Activated T-helper 17 cell treated with anti-CD3 and anti-CD28 coated beads, Interleukin-2, amount 50 U/mL, for 72 hours (primary cell): ENCODE measurements around the gene FOXD4L4. TPM values are rescaled to one million over a fixed set of nuclear protein-coding genes. Genes with fewer than 3 reads are reported as not detected.
"Not testable (repeated sequence)": the region's sequence is repeated elsewhere in the genome, so short reads cannot be mapped to it uniquely, and the experiment has no call there.

Source experiments
- ATAC-seq: fragments of 150-1000 bp; cut with Tn5 transposase; replicated peaks from 2 replicates; pipeline ENCODE4 v1.10.0; 2021; ENCODE audit warnings: mild to moderate bottlenecking, moderate library complexity
- H3K27ac Mint-ChIP-seq: one replicate; pipeline ENCODE4 v1.8.0; 2022; ENCODE audit warnings: mixed read lengths
- H3K27me3 Mint-ChIP-seq: one replicate; pipeline ENCODE4 v1.8.0; 2022; ENCODE audit warnings: mixed read lengths
- H3K36me3 Mint-ChIP-seq: one replicate; pipeline ENCODE4 v1.8.0; 2022; ENCODE audit warnings: low read depth, mild to moderate bottlenecking, mixed read lengths
- H3K4me1 Mint-ChIP-seq: one replicate; pipeline ENCODE4 v1.8.0; 2022; ENCODE audit warnings: mixed read lengths
- H3K4me3 Mint-ChIP-seq: one replicate; pipeline ENCODE4 v1.8.0; 2022; ENCODE audit warnings: mild to moderate bottlenecking, mixed read lengths
- H3K9me3 Mint-ChIP-seq: one replicate; pipeline ENCODE4 v1.8.0; 2022; ENCODE audit warnings: mixed read lengths
- total RNA-seq, 2 donors: library from RNA; stranded (reverse); gene quantifications; one replicate each; pipeline ENCODE4 v1.2.3, GENCODE V29; 2022

The FOXD4L4 gene
- total RNA-seq, result under 1 TPM; 0.15 to 0.24 TPM

DNA sequence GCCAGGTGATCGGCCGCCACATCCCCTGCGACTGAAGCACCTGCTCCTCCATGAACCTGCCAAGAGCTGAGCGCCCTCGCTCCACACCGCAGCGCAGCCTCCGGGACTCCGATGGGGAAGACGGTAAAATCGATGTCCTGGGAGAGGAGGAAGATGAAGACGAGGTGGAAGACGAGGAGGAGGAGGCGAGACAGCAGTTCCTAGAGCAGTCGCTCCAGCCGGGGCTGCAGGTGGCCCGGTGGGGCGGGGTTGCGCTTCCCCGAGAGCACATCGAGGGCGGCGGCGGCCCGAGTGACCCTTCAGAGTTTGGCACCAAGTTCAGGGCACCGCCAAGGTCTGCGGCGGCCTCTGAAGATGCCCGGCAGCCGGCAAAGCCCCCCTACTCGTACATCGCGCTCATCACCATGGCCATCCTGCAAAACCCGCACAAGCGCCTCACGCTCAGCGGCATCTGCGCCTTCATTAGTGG, at the start of gene FOXD4L4:
TSS of gene FOXD4L4 (plus strand) at position 51 of the 469 bp plus-strand sequence. CDS start at position 51, 0 bp downstream.
- not testable (repeated sequence) for H3K4me1 Mint-ChIP-seq, H3K4me3 Mint-ChIP-seq, H3K9me3 Mint-ChIP-seq, H3K36me3 Mint-ChIP-seq, H3K27me3 Mint-ChIP-seq, ATAC-seq, H3K27ac Mint-ChIP-seq

DNA sequence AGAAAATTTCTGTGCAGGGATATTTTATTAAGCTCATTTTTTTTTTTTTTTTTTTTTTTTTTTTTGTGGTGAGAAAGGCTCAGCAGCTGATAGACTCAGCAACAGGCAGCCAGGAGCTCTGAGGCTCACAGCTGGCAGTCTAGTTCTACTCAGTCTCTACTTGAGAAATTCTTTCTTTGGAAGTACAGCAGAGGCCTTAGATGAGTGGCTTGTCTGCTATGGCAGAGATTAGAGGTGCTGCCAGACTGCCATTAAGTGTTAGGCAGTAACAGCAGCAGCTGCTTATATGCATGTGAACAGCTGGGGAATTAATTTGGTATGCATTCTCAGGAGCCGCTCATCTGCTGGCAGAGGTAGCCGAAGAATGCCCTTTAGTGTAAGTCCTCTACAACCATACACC, 33.4 kb upstream of the FOXD4L4 start:
- ATAC-seq, H3K4me3 Mint-ChIP-seq, H3K4me1 Mint-ChIP-seq, H3K9me3 Mint-ChIP-seq, H3K27ac Mint-ChIP-seq, H3K27me3 Mint-ChIP-seq, H3K36me3 Mint-ChIP-seq: not testable (repeated sequence)

DNA sequence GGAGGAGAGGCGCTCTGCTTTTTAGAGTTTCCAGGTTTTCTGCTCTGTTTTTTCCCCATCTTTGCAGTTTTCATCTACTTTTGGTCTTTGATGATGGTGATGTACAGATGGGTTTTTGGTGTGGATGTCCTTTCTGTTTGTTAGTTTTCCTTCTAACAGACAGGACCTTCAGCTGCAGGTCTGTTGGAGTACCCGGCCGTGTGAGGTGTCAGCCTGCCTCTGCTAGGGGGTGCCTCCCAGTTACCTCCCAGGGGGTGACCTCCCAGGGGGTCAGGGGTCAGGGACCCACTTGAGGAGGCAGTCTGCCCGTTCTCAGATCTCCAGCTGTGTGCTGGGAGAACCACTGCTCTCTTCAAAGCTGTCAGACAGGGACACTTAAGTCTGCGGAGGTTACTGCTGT, 22.5 kb upstream of the FOXD4L4 start:
- not testable (repeated sequence) for H3K4me1 Mint-ChIP-seq, H3K9me3 Mint-ChIP-seq, H3K36me3 Mint-ChIP-seq, H3K27ac Mint-ChIP-seq, H3K4me3 Mint-ChIP-seq, H3K27me3 Mint-ChIP-seq, ATAC-seq

DNA sequence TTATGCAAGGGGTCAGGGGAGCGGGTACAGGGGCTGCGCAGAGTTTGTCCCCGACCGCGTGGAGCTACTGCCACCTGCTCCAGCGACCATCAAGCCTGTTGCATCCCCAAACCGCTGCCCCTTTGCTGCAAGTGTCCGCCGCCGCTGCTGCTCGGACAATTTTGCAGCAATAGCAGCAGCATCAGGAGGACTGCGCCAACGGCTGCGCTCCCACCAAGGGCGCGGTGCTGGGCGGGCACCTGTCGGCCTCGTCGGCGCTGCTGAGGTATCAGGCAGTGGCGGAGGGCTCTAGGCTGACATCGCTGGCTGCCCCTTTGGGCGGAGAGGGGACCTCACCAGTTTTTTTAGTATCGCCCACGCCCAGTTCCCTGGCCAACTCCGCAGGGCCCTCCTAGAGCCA, 1.2 kb downstream of the FOXD4L4 start:
- H3K4me1 Mint-ChIP-seq, ATAC-seq, H3K27me3 Mint-ChIP-seq, H3K36me3 Mint-ChIP-seq, H3K9me3 Mint-ChIP-seq, H3K4me3 Mint-ChIP-seq, H3K27ac Mint-ChIP-seq: not testable (repeated sequence)

Other genes starting within 250 kb of the FOXD4L4 start
- 10 to 100 TPM; 49.0 to 73.0 TPM for gene ZNG1E, start 61.2 kb upstream of the FOXD4L4 start, total RNA-seq